GM12878 (cell line): ENCODE data around the gene TMPRSS4. TPM values are rescaled to one million over a fixed set of nuclear protein-coding genes. Genes with fewer than 3 reads are reported as not detected.

Experiments used
- ATAC-seq: fragments of 200-7000 bp; cut with Tn5 transposase; 3 replicates; pipeline ENCODE4 v1.9.1; 2020; ENCODE audit warnings: mild to moderate bottlenecking, moderate library complexity
- BruUV-seq: library from RNA; stranded (reverse); fragments of 400-500 nt; replicated peaks from 2 replicates; lab custom pipeline; 2021; lab: Mats Ljungman, UMichigan
- CTCF ChIA-PET: fragments of 300-600 bp; sonication (Branson Sonifier 250); formaldehyde crosslinking; extraction: SDS; loops from one replicate; lab custom pipeline; 2021; ENCODE audit warnings: inconsistent platforms; lab: Yijun Ruan, JAX
- POLR2A ChIA-PET: fragments of 350-600 bp; formaldehyde crosslinking; extraction: SDS; loops from one replicate; lab custom pipeline; 2021; ENCODE audit warnings: inconsistent platforms; lab: Charles Lee
- RAD21 ChIA-PET: fragments of 300-600 bp; sonication (Branson Sonifier 250); formaldehyde crosslinking; loops from one replicate; lab custom pipeline; 2023; ENCODE audit warnings: antibody characterized with exemption; ENCODE audit not compliant: unreplicated experiment; lab: Charles Lee
- SMC1A ChIA-PET: fragments of 300-600 bp; sonication (Branson Sonifier 250); formaldehyde crosslinking; loops from one replicate; lab custom pipeline; 2023; ENCODE audit not compliant: unreplicated experiment, uncharacterized antibody; lab: Charles Lee
- DNase-seq: peaks from one replicate; pipeline ENCODE4 v3.0.0-alpha.2; 2011; ENCODE audit warnings: low read depth, low spot score
- FAIRE-seq: peaks from 3 replicates; lab custom pipeline; 2011; peaks lifted over from hg19 to GRCh38; lab: Jason Lieb, UNC
- H2AFZ ChIP-seq: 2 replicates; pipeline ENCODE4 v1.6.0; 2011; ENCODE audit warnings: low read depth, low read length, control low read depth; ENCODE audit not compliant: control insufficient read depth
- H3K27ac ChIP-seq: 2 replicates; pipeline ENCODE4 v1.5.1; 2011; ENCODE audit warnings: control low read depth; ENCODE audit not compliant: control insufficient read depth, insufficient read depth
- H3K27me3 ChIP-seq, 2 experiments: replicated peaks in 1 of 2; 2 replicates each; pipeline versions ENCODE4 v1.6.0 to v1.6.1; 2011; ENCODE audit warnings: low read length in 1 of 2; ENCODE audit not compliant: control insufficient read depth in 2 of 2, insufficient read depth in 2 of 2
- H3K36me3 ChIP-seq, 2 experiments: 2 replicates each; pipeline ENCODE4 v1.5.1; 2011; ENCODE audit warnings: low read length in 1 of 2; ENCODE audit not compliant: control insufficient read depth in 2 of 2, insufficient read depth in 2 of 2
- H3K4me1 ChIP-seq: 2 replicates; pipeline ENCODE4 v1.6.1; 2011; ENCODE audit warnings: mild to moderate bottlenecking, low read length, moderate library complexity, mixed read lengths; ENCODE audit not compliant: control insufficient read depth, insufficient read depth
- H3K4me2 ChIP-seq: 2 replicates; pipeline ENCODE4 v1.6.0; 2011; ENCODE audit warnings: control low read depth; ENCODE audit not compliant: control insufficient read depth, insufficient read depth
- H3K4me3 ChIP-seq: fragments of 200-600 bp; sonication (generic); 2 replicates; pipeline ENCODE4 v1.5.1; 2016
- H3K79me2 ChIP-seq: 2 replicates; pipeline ENCODE4 v1.6.0; 2011; ENCODE audit warnings: low read length; ENCODE audit not compliant: control insufficient read depth, insufficient read depth
- H3K9ac ChIP-seq: 2 replicates; pipeline ENCODE4 v1.8.0; 2011; ENCODE audit warnings: low read length, control low read depth, mixed read lengths; ENCODE audit not compliant: control insufficient read depth, insufficient read depth
- H3K9me3 ChIP-seq: replicated peaks from 3 replicates; pipeline ENCODE4 v1.5.1; 2011; ENCODE audit warnings: mild to moderate bottlenecking, low read length; ENCODE audit not compliant: control insufficient read depth, insufficient read depth
- H4K20me1 ChIP-seq: 2 replicates; pipeline ENCODE4 v1.6.0; 2011; ENCODE audit not compliant: control insufficient read depth, insufficient read depth
- BMI1 ChIP-seq: fragments of 450-650 bp; IDR thresholded peaks from 2 replicates; pipeline ENCODE4 v1.6.1; 2016; ENCODE audit warnings: mild to moderate bottlenecking, moderate library complexity, borderline replicate concordance
- EED ChIP-seq: sonication (generic); IDR thresholded peaks from 2 replicates; pipeline ENCODE4 v1.6.1; 2016; ENCODE audit warnings: antibody characterized with exemption, low read depth
- MAX ChIP-seq: IDR thresholded peaks from 2 replicates; pipeline ENCODE4 v1.6.1; 2012; ENCODE audit warnings: low read depth, low read length, improper control_type of control experiment
- NR2C2 ChIP-seq: IDR thresholded peaks from 2 replicates; pipeline ENCODE4 v1.6.1; 2011; ENCODE audit warnings: borderline replicate concordance, low read depth; ENCODE audit not compliant: control insufficient read depth, insufficient read length
- POLR2AphosphoS2 ChIP-seq: IDR thresholded peaks from 2 replicates; pipeline ENCODE4 v1.6.1; 2011; ENCODE audit warnings: low read depth, mild to moderate bottlenecking, low read length, improper control_type of control experiment, moderate library complexity
- RAD51 ChIP-seq: fragments of 450-650 bp; IDR thresholded peaks from 2 replicates; pipeline ENCODE4 v1.6.1; 2016; ENCODE audit warnings: moderate library complexity, mild to moderate bottlenecking, inconsistent platforms
- RB1 ChIP-seq: fragments of 450-650 bp; formaldehyde crosslinking; IDR thresholded peaks from 2 replicates; pipeline ENCODE4 v1.6.1; 2017; ENCODE audit warnings: mild to moderate bottlenecking, borderline replicate concordance
- ZNF24 ChIP-seq: fragments of 450-650 bp; IDR thresholded peaks from 2 replicates; pipeline ENCODE4 v1.6.1; 2017; ENCODE audit warnings: antibody characterized with exemption, mild to moderate bottlenecking
- WGBS: methylation state at CpG from one replicate; pipeline ENCODE4 v1.1.6; 2016; ENCODE audit warnings: low lambda C conversion rate; ENCODE audit not compliant: insufficient replicate concordance, insufficient coverage; ENCODE audit errors: missing lambda C conversion rate; 5-methylcytosine and 5-hydroxymethylcytosine counted together
- in situ Hi-C: fragments of 300-500 bp; cut with MboI; formaldehyde crosslinking; loops from 9 replicates; pipeline ENCODE4 v1.14.3; 2018; ENCODE audit warnings: mixed read lengths
- intact Hi-C: fragments of 100-400 bp; cut with micrococcal nuclease; formaldehyde crosslinking; loops from one replicate; pipeline ENCODE4 v1.14.2; 2022; ENCODE audit not compliant: unreplicated experiment
- polyA plus RNA-seq, 11 experiments: library from polyadenylated mRNA; depleted of rRNA in 4 of 11; unstranded in 6 of 11; stranded (reverse) in 5 of 11; fragments of >200 nt; fragmentation: Nextera tagmentation in 4 of 11; fragmentation: Illumina TruSeq in 1 of 11; extraction: Ambion mirVana in 4 of 11; extraction: Trizol in 1 of 11; gene quantifications; 1 replicate in 1 of 11; 2 replicates in 10 of 11; pipeline versions ENCODE4 v1.2.1 to v1.2.3, GENCODE V29; 2011 to 2016; ENCODE audit warnings: inconsistent platforms in 2 of 11, missing spikeins in 2 of 11, low read depth in 1 of 11
- total RNA-seq, 4 experiments: library from RNA; depleted of rRNA in 3 of 4; stranded (reverse); fragments of >200 nt in 3 of 4; fragmentation: Illumina TruSeq in 1 of 4; extraction: Trizol in 1 of 4; gene quantifications; 2 replicates each; pipeline versions ENCODE4 v1.2.1 to v1.2.3, GENCODE V29; 2013 to 2021
- TF ChIP-seq, protein P1 (sequence below): IDR thresholded peaks from 2 replicates; pipeline ENCODE4 v1.6.1; 2012; ENCODE audit warnings: mild to moderate bottlenecking, low read depth, low read length

TMPRSS4 gene
- total and polyA plus RNA-seq, 10 of the 15 experiments (the other 5 are each of a cell fraction or from before 2014, with no cell fraction given), result 0.14 to 0.26 TPM; not detected in 8

GRCh38 chr11:118056806-118057205 is 20.1 kb upstream of the TMPRSS4 start:
- H3K79me2 ChIP-seq, result no peaks in the 10 kb centered on the region
- H3K4me3 ChIP-seq, result no peak overlapping the region
- in situ Hi-C loops (loop anchor here (5.0 to 25.0 kb wide), 2 partner anchors 215 to 620 kb away; no protein-coding TSS in a partner anchor), intact Hi-C loops (no loop called here)
- ChIA-PET POLR2A (no interaction called here), SMC1A (interaction anchor here (1.6 to 8.2 kb wide), 4 partner anchors 107 to 249 kb away, joined by 3 to 295 read pairs (median 50); no protein-coding TSS in a partner anchor), RAD21 (interaction anchor here (6.6 to 7.3 kb wide), 3 partner anchors 108 to 236 kb away, joined by 93 to 248 read pairs (median 183); partner anchors contain the start of gene FXYD2), CTCF (interaction anchor here (0.8 to 9.1 kb wide), 6 partner anchors 107 to 248 kb away, joined by 3 to 364 read pairs (median 136); partner anchors contain the start of gene FXYD2)
- ATAC-seq (no peak), DNase-seq (no peak), FAIRE-seq (no peak)
- BruUV-seq, result no TSS peak
- TF ChIP-seq NR2C2 (no peak), MAX (no peak), POLR2AphosphoS2 (no peak), ZNF24 (no peak), RAD51 (no peak), BMI1 (no peak), RB1 (no peak), EED (no peak)
- TF ChIP-seq, protein P1, sequence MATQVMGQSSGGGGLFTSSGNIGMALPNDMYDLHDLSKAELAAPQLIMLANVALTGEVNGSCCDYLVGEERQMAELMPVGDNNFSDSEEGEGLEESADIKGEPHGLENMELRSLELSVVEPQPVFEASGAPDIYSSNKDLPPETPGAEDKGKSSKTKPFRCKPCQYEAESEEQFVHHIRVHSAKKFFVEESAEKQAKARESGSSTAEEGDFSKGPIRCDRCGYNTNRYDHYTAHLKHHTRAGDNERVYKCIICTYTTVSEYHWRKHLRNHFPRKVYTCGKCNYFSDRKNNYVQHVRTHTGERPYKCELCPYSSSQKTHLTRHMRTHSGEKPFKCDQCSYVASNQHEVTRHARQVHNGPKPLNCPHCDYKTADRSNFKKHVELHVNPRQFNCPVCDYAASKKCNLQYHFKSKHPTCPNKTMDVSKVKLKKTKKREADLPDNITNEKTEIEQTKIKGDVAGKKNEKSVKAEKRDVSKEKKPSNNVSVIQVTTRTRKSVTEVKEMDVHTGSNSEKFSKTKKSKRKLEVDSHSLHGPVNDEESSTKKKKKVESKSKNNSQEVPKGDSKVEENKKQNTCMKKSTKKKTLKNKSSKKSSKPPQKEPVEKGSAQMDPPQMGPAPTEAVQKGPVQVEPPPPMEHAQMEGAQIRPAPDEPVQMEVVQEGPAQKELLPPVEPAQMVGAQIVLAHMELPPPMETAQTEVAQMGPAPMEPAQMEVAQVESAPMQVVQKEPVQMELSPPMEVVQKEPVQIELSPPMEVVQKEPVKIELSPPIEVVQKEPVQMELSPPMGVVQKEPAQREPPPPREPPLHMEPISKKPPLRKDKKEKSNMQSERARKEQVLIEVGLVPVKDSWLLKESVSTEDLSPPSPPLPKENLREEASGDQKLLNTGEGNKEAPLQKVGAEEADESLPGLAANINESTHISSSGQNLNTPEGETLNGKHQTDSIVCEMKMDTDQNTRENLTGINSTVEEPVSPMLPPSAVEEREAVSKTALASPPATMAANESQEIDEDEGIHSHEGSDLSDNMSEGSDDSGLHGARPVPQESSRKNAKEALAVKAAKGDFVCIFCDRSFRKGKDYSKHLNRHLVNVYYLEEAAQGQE, result no peak
- no peaks in the 10 kb centered on the region for H3K36me3 ChIP-seq
- H2AFZ ChIP-seq, result no peak overlapping the region
- H3K4me2 ChIP-seq, result no peak overlapping the region
- H3K27me3 ChIP-seq, result peaks cover 1 to 3% of the 10 kb centered on the region in 2 experiments; a peak in 2 of 4 replicates
- H3K9ac ChIP-seq, result no peak overlapping the region
- H3K27ac ChIP-seq, result no peak overlapping the region
- no peaks in the 10 kb centered on the region for H4K20me1 ChIP-seq
- WGBS, result 37% methylated on average over 8 of the region's 8 CpGs
- no peaks in the 10 kb centered on the region for H3K9me3 ChIP-seq
- H3K4me1 ChIP-seq, result peaks cover 4% of the 10 kb centered on the region
